Muscle of leg (tissue), 11 donors: ENCODE data around the gene DTWD2. TPM values are rescaled to one million over a fixed set of nuclear protein-coding genes. Genes with fewer than 3 reads are reported as not detected.
"Not testable (repeated sequence)": the region's sequence is repeated elsewhere in the genome, so short reads cannot be mapped to it uniquely, and the experiment has no call there.

Experiments used
- DNase-seq: peaks from one replicate; pipeline ENCODE4 v3.0.0; 2013
- H3K27ac ChIP-seq: one replicate; pipeline ENCODE4 v1.5.1; 2013; ENCODE audit warnings: mild to moderate bottlenecking, low read length, control low read depth
- H3K27me3 ChIP-seq: one replicate; pipeline ENCODE4 v1.6.1; 2013; ENCODE audit warnings: low read length; ENCODE audit not compliant: control insufficient read depth, insufficient read depth
- H3K36me3 ChIP-seq: one replicate; pipeline ENCODE4 v1.6.1; 2013; ENCODE audit warnings: low read length; ENCODE audit not compliant: control insufficient read depth, insufficient read depth
- H3K4me1 ChIP-seq: one replicate; pipeline ENCODE4 v1.6.1; 2013; ENCODE audit warnings: low read length; ENCODE audit not compliant: control insufficient read depth, insufficient read depth
- H3K4me3 ChIP-seq: one replicate; pipeline ENCODE4 v1.5.1; 2013; ENCODE audit warnings: low read length, control low read depth
- H3K9me3 ChIP-seq: replicated peaks from 2 replicates; pipeline ENCODE4 v1.6.1; 2013; ENCODE audit warnings: low read depth, low read length; ENCODE audit not compliant: control insufficient read depth
- WGBS: methylation state at CpG from one replicate; pipeline ENCODE4 v1.1.5; 2013; ENCODE audit warnings: missing lambda C conversion rate; ENCODE audit not compliant: insufficient coverage; 5-methylcytosine and 5-hydroxymethylcytosine counted together
- polyA plus RNA-seq, 8 donors: library from polyadenylated mRNA; unstranded; fragments of 120-200 nt; gene quantifications; one replicate each; pipeline versions ENCODE4 v1.2.1 to v1.2.3, GENCODE V29; 2013; ENCODE audit warnings: inconsistent platforms in 1 of 8, low replicate concordance in 1 of 8; ENCODE audit not compliant: insufficient read length in 8 of 8, insufficient read depth in 1 of 8
- total RNA-seq: library from RNA; stranded (reverse); fragments of 120-200 nt; gene quantifications from one replicate; pipeline ENCODE4 v1.2.4, GENCODE V29; 2013

DTWD2 gene
- total and polyA plus RNA-seq, 9 donors = 4.0 to 9.4 (median 6.0) TPM

DNA sequence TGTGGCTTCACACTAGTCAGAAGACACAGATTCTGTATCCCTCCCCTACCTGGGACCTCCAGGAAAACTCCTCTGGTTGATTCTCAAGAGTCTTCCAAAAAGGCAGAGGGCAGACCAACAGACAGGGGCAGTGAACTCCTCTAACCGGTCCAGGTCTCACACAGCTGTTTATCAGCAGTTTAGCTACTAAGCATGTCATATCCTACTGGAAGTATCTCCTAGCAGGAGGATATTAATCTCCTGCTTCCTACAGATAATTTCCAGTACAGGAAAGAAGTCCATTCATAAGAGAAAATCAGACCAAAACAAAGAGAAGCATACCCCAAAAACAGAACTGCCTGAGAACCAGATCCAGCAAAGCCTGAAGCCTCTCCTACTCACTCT, 64.3 kb downstream of the DTWD2 start:
- DNase-seq = no peak
- Histone ChIP-seq H3K27ac (no peak overlapping the region), H3K9me3 (no peaks in the 10 kb centered on the region), H3K4me3 (no peak overlapping the region), H3K27me3 (no peaks in the 10 kb centered on the region), H3K36me3 (peaks cover 3% of the 10 kb centered on the region), H3K4me1 (no peaks in the 10 kb centered on the region)
- 0% methylated on average over 1 of the region's 1 CpG for WGBS

DNA sequence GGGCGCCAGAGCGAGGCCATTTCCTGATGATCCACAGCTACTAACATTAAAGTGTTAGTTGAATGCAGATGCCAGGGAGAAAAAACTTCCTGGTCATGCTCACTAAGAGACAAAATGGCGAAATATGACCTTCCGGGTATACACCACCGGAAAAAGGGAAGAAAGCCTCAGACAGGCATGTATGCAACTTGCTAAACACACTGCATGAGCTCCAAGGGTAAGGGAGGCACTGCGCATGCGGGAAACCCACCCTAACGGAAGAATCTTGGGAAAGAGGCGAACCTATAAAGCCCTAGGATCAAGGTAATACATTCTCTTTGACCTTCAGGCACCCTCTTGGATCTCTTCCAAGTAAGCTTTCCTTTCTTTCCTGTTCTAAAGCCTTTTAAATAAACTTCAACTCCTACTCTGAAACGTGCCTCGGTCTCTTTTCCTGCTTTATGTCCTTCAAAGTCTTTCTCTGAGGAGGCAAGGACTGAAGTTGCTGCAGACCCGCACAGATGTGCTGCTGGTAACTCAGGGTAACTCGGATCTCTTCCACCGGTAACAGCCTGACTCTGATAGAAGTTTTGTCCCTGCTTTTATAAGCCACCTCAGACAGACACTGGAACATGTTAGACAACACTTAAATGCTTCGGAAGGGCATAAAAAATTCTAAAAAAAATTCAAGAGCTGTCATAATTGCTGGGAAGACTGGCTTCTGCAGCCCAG, 64.9 kb downstream of the DTWD2 start:
- Histone ChIP-seq H3K27ac (no peak overlapping the region), H3K36me3 (peaks cover 3% of the 10 kb centered on the region), H3K9me3 (no peaks in the 10 kb centered on the region), H3K4me1 (no peaks in the 10 kb centered on the region), H3K4me3 (no peak overlapping the region), H3K27me3 (no peaks in the 10 kb centered on the region)
- no peak for DNase-seq
- 66% methylated on average over 9 of the region's 15 CpGs for WGBS

DNA sequence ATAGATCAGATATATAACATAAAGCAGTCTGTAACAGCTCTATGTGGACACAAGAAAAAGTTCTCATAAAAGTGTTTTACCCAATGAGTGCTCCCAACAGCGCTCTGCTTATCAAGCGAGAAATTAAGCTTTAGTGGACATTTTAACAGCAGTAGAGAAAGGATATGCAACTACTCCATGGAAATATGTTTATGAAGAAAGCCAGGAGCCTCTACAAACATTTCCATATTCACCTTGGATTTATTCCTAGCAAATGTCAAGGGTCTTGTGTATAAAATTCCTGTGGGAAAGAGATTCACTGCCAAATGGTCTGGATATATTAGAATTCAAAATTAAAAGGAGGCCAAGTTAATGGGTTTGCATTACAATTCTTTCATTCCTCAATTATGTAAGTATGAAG, 66.5 kb downstream of the DTWD2 start:
- no peaks in the 10 kb centered on the region for H3K27me3 ChIP-seq
- H3K36me3 ChIP-seq = peaks cover 2% of the 10 kb centered on the region
- H3K27ac ChIP-seq = peak overlapping the region; percentile 33
- H3K9me3 ChIP-seq = no peaks in the 10 kb centered on the region
- peak; percentile 65 for DNase-seq
- WGBS = no CpG with 5 or more reads among the region's 2 CpGs
- no peak overlapping the region for H3K4me3 ChIP-seq
- no peaks in the 10 kb centered on the region for H3K4me1 ChIP-seq

DNA sequence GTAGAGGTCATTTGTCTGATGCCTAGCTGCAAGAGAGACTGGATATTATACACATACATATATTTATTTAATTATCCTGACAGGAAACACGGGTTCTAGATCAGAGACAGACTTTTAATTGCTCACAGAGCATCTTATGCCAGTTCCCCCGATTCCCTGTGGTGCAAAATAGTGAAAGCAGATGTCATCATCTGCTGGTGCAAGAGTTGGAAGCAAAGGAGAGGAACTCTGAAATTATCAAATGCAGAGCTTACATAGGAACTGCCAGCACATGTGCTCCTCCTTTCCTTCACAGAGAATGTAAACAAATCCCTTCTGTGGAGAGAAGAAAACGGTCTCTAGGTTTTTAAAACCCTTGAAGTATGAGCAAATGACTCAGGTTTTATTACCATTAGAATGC, 69.3 kb downstream of the DTWD2 start:
- H3K4me1 ChIP-seq = no peaks in the 10 kb centered on the region
- H3K27ac ChIP-seq = no peak overlapping the region
- no CpG with 5 or more reads among the region's 3 CpGs for WGBS
- no peaks in the 10 kb centered on the region for H3K27me3 ChIP-seq
- peak; percentile 25 for DNase-seq
- no peaks in the 10 kb centered on the region for H3K36me3 ChIP-seq
- H3K9me3 ChIP-seq = no peaks in the 10 kb centered on the region
- no peak overlapping the region for H3K4me3 ChIP-seq

DNA sequence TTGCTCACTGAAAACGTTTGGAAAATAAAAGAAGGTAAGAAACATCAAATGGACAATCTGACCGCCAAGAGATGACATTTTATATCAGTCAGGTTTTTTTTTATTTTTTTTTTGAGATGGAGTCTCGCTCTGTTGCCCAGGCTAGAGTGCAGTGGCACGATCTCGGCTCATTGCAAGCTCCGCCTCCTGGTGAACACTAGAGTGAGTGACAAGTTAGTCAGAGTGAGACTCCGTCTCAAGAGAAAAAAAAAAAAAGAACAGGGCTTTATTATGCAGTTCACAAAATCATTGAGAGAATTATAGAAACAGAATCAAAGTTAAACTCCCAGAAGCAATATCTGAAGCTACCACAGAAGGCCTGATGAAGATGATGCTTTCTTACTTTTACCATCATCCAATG, 70.1 kb downstream of the DTWD2 start:
- no peaks in the 10 kb centered on the region for H3K9me3 ChIP-seq
- DNase-seq = no peak
- no peak overlapping the region for H3K27ac ChIP-seq
- H3K4me1 ChIP-seq = no peaks in the 10 kb centered on the region
- H3K27me3 ChIP-seq = no peaks in the 10 kb centered on the region
- no peaks in the 10 kb centered on the region for H3K36me3 ChIP-seq
- 97% methylated on average over 5 of the region's 7 CpGs for WGBS
- no peak overlapping the region for H3K4me3 ChIP-seq

DNA sequence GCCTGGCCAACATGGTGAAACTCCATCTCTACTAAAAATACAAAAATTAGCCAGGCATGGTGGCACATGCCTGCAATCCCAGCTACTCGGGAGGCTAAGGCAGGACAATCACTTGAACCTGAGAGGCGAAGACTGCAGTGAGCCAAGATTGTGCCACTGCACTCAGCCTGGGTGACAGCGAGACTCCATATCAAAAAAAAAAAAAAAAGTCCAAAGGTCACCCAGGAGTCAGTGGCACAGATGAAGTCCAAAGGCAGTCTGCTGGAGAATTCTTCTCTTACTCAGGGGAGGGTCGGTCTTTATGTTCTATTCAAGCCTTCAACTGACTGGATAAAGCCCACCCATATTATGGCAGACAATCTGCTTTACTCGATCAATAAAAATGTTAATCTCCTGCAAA, 80.8 kb downstream of the DTWD2 start:
- H3K4me3 ChIP-seq, H3K36me3 ChIP-seq, H3K9me3 ChIP-seq, DNase-seq, H3K4me1 ChIP-seq, H3K27me3 ChIP-seq, H3K27ac ChIP-seq: not testable (repeated sequence)
- WGBS = 100% methylated on average over 1 of the region's 5 CpGs

DNA sequence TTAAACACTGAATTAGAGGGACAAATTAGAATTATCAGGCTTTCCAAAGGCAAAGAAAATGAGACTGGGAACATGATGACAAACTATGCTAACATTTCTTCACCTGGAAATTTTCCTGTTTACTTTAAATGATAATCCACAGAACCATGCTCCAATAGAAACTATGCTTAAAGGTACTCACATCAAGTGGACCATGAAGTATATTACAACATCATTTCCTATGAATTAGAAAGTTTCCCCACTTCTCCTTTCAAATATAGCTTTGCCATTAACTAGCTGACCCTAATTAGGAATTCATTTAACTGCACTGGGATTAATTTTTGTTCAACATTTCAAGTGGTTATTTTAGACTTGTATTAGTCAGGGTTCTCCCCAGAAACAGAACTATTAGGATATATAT, 81.4 kb downstream of the DTWD2 start:
- DNase-seq = no peak
- Histone ChIP-seq H3K27me3 (no peaks in the 10 kb centered on the region), H3K9me3 (no peaks in the 10 kb centered on the region), H3K4me3 (no peak overlapping the region), H3K4me1 (no peaks in the 10 kb centered on the region), H3K36me3 (no peaks in the 10 kb centered on the region), H3K27ac (no peak overlapping the region)

- no peak for DNase-seq
- WGBS = no CpG with 5 or more reads among the region's 1 CpG
- H3K27ac ChIP-seq = no peak overlapping the region
These were observed 83.2 kb downstream of the DTWD2 start for GRCh38 chr5:118905196-118905595.

GRCh38 chr5:118902656-118903438, 85.5 kb downstream of the DTWD2 start:
- no peaks in the 10 kb centered on the region for H3K9me3 ChIP-seq
- H3K27me3 ChIP-seq = no peaks in the 10 kb centered on the region
- H3K27ac ChIP-seq = peak overlapping the region; percentile 43
- DNase-seq = peak; percentile 88
- H3K4me3 ChIP-seq = no peak overlapping the region
- H3K36me3 ChIP-seq = no peaks in the 10 kb centered on the region
- H3K4me1 ChIP-seq = no peaks in the 10 kb centered on the region

More at GRCh38 chr5:118905196-118905595, 83.2 kb downstream of the DTWD2 start:
- Histone ChIP-seq H3K9me3 (no peaks in the 10 kb centered on the region), H3K36me3 (no peaks in the 10 kb centered on the region), H3K4me1 (no peaks in the 10 kb centered on the region), H3K4me3 (no peak overlapping the region), H3K27me3 (no peaks in the 10 kb centered on the region)

GRCh38 chr5:118894709-118895108, 93.6 kb downstream of the DTWD2 start:
- H3K9me3 ChIP-seq = no peaks in the 10 kb centered on the region
- no peaks in the 10 kb centered on the region for H3K36me3 ChIP-seq
- H3K27ac ChIP-seq = no peak overlapping the region
- no peaks in the 10 kb centered on the region for H3K4me1 ChIP-seq
- DNase-seq = no peak
- no CpG with 5 or more reads among the region's 1 CpG for WGBS
- H3K27me3 ChIP-seq = no peaks in the 10 kb centered on the region
- no peak overlapping the region for H3K4me3 ChIP-seq
